Measurements from ENCODE around the gene LRRC63.
A peak's percentile ranks its signal among the peaks of the same experiment; 100 is the strongest.

The LRRC63 gene

DNA sequence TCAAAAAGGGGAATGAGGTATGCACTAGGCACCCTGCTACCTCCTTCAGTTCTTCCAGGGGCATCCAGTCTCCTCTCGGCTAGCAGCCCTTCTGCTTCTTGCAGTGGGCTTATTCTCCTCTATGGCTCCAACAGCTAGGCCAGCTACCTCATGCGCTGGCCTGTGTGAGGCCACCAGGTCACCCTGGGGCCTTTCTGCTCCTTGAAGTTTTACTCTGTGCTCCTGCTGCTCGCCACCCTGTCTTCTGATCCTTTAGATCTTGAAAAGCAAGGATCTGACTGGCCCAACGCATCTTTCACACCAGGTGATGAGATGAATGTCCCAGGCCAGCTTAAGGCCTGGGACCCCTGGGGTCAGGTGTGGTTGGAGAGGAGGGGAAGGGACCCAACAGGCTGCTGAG, 109.1 kb downstream of the LRRC63 start:
- H3K27ac ChIP-seq (ENCODE audit: insufficient read depth in 1 of 2, low read depth in 1 of 2, low read length in 2 of 2, poor library complexity in 1 of 2, severe bottlenecking in 2 of 2) = no peak overlapping the region
- CTCF ChIA-PET = interaction anchor here (0.6 to 2.4 kb wide), 13 partner anchors 9 to 810 kb away, joined by 3 to 13 read pairs (median 4); no protein-coding TSS in a partner anchor
- no peak overlapping the region for H3K4me3 ChIP-seq (ENCODE audit: control insufficient read depth in 1 of 7, extremely low read depth in 1 of 7, insufficient read depth in 4 of 7, low read depth in 2 of 7, low read length in 6 of 7)
- no peak for DNase-seq
- H3K36me3 ChIP-seq (ENCODE audit: control insufficient read depth in 4 of 4, insufficient read depth in 4 of 4, low read length in 3 of 4) = no peaks in the 10 kb centered on the region
- peaks cover 0 to 3% (median 1%) of the 10 kb centered on the region in 4 experiments for H3K4me1 ChIP-seq (ENCODE audit: control extremely low read depth in 1 of 4, control insufficient read depth in 4 of 4, insufficient read depth in 4 of 4, low read length in 3 of 4)
- WGBS (ENCODE audit: insufficient coverage) = 98% methylated on average over 4 of the region's 4 CpGs
- no peaks in the 10 kb centered on the region for H3K9me3 ChIP-seq (ENCODE audit: control extremely low read depth in 1 of 5, control insufficient read depth in 4 of 5, insufficient read depth in 2 of 5, low read depth in 1 of 5, low read length in 4 of 5)
- H3K27me3 ChIP-seq (replicated peaks in 2 of 5; ENCODE audit: control insufficient read depth in 4 of 5, insufficient read depth in 5 of 5, low read length in 4 of 5) = no peaks in the 10 kb centered on the region
- POLR2A ChIA-PET = interaction anchor here (1.1 kb wide), 1 partner anchor 166 kb away, joined by 3 read pairs; no protein-coding TSS in a partner anchor

DNA sequence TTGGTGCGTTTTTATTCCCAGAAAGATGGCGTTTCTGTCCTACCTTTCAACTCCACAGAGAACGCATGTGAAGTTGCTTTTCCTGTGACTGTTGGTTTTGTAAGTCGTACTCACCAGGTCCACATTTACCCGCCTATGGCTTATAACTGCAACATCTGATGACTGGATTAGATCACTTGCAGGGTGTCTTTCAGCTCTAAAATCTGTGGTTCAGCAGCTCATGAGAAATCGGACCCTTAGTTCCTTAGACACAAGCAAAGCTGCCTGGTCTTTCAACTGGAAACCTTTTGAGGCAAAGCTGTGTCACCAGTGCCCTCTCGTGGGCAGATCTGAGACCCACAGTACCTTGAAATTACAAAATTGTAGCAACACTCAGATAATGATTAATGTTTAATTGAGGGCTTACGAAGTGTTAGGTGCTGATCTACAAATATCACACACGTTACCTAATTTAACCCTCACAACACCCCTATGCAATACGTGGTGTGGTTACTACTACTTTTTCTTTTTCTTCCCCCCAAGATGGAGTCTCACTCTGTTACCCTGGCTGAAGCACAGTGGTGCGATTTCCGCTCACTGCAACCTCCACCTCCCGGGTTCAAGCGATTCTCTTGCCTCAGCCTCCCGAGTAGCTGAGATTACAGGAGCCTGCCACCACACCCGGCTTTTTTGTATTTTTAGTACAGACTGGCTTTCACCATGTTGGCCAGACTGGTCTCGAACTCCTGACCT, 109.9 kb downstream of the LRRC63 start:
- Histone ChIP-seq H3K9me3 (ENCODE audit: control extremely low read depth in 1 of 5, control insufficient read depth in 4 of 5, insufficient read depth in 2 of 5, low read depth in 1 of 5, low read length in 4 of 5) (no peaks in the 10 kb centered on the region), H3K27me3 (replicated peaks in 2 of 5; ENCODE audit: control insufficient read depth in 4 of 5, insufficient read depth in 5 of 5, low read length in 4 of 5) (no peaks in the 10 kb centered on the region), H3K4me3 (ENCODE audit: control insufficient read depth in 1 of 7, extremely low read depth in 1 of 7, insufficient read depth in 4 of 7, low read depth in 2 of 7, low read length in 6 of 7) (no peak overlapping the region), H3K27ac (ENCODE audit: insufficient read depth in 1 of 2, low read depth in 1 of 2, low read length in 2 of 2, poor library complexity in 1 of 2, severe bottlenecking in 2 of 2) (no peak overlapping the region), H3K36me3 (ENCODE audit: control insufficient read depth in 4 of 4, insufficient read depth in 4 of 4, low read length in 3 of 4) (no peaks in the 10 kb centered on the region), H3K4me1 (ENCODE audit: control extremely low read depth in 1 of 4, control insufficient read depth in 4 of 4, insufficient read depth in 4 of 4, low read length in 3 of 4) (peaks cover 0 to 3% (median 1%) of the 10 kb centered on the region in 4 experiments)
- peak; percentile 64 to 86 (median 81) for DNase-seq
- WGBS (ENCODE audit: insufficient coverage) = 75% methylated on average over 12 of the region's 17 CpGs
- CTCF ChIA-PET = interaction anchor here (0.6 to 2.4 kb wide), 18 partner anchors 8 to 811 kb away, joined by 3 to 13 read pairs (median 4); no protein-coding TSS in a partner anchor
- POLR2A ChIA-PET = interaction anchor here (1.1 kb wide), 1 partner anchor 166 kb away, joined by 3 read pairs; no protein-coding TSS in a partner anchor

DNA sequence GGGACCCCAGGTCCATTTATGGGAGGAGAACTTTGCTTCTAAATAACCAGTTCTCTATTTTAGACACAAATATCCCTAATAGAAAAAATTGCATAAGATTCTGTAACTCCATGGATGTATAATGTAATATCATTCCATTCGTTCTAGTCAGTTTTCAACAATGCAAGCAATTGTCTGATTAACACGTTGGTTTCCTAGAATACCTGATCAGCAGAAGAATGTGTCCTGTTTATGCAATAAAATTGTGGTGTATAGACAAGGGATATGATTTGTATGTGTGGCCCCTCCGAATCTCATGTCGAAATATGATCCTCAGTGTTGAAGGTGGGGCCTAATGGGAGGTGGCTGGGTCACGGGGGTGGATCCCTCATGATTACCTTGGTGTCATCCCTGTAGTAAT, 113.2 kb downstream of the LRRC63 start:
- ChIA-PET CTCF (interaction anchor here (1.5 kb wide), 1 partner anchor 35 kb away, joined by 4 read pairs; no protein-coding TSS in a partner anchor), POLR2A (no interaction called here)
- no peaks in the 10 kb centered on the region for H3K27me3 ChIP-seq (replicated peaks in 2 of 5; ENCODE audit: control insufficient read depth in 4 of 5, insufficient read depth in 5 of 5, low read length in 4 of 5)
- H3K9me3 ChIP-seq (ENCODE audit: control extremely low read depth in 1 of 5, control insufficient read depth in 4 of 5, insufficient read depth in 2 of 5, low read depth in 1 of 5, low read length in 4 of 5) = no peaks in the 10 kb centered on the region
- no peaks in the 10 kb centered on the region for H3K36me3 ChIP-seq (ENCODE audit: control insufficient read depth in 4 of 4, insufficient read depth in 4 of 4, low read length in 3 of 4)
- WGBS (ENCODE audit: insufficient coverage) = 91% methylated on average over 5 of the region's 5 CpGs
- H3K27ac ChIP-seq (ENCODE audit: insufficient read depth in 1 of 2, low read depth in 1 of 2, low read length in 2 of 2, poor library complexity in 1 of 2, severe bottlenecking in 2 of 2) = no peak overlapping the region
- H3K4me3 ChIP-seq (ENCODE audit: control insufficient read depth in 1 of 7, extremely low read depth in 1 of 7, insufficient read depth in 4 of 7, low read depth in 2 of 7, low read length in 6 of 7) = no peak overlapping the region
- H3K4me1 ChIP-seq (ENCODE audit: control extremely low read depth in 1 of 4, control insufficient read depth in 4 of 4, insufficient read depth in 4 of 4, low read length in 3 of 4) = peaks cover 0 to 3% (median 1%) of the 10 kb centered on the region in 4 experiments
- DNase-seq = no peak

All from common myeloid progenitor, CD34-positive (primary cell).